Measurements from ENCODE around the gene BTBD10. TPM values are rescaled to one million over a fixed set of nuclear protein-coding genes. Genes with fewer than 3 reads are reported as not detected.
A peak's percentile ranks its signal among the peaks of the same experiment; 100 is the strongest.

The BTBD10 gene
- 10 to 100 TPM; 24.1 to 27.3 TPM for total RNA-seq
- polyA plus RNA-seq: 14.3 TPM

DNA sequence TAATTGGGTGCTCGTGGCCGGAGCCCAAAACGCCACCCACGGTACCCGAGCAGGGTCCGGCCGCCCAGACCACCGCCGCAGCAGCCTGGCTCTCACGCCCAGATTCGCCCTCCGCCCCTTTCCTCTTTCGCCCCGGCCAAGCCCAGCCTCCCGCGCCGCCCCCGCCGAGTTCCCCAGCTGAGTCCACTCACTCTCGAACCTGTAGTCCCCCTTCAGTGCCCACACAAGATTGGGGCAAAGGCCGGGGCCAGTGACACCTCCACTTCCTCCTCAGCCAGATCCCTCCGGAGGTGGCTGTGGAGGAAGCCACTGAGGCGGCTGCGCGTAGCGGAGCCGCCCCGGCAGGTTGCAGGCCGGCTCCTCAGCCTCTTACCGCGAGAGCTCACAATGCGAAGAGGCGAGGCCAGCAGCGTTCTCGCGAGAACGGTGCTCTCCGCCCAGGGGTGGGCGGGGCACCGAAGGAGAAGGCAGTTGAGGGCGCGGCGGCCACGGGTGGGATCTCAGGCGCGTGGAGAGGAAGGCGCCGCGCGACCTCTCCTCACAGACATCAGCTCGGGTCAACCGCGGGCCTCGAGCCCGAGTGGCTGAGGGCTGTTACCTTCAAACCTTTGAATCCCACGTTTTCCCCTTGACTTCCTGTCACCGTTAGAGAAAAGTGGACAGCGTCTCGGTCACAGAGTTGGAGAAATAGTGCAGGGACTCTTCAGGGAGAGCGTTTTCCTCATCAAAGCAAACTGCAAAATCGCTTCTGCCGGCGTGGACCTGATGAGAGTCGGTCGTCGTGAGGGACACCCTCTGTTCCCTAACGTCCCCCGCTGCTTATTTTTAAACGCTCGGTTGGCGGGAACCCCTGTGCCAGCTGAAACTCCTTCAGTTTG is at the start of gene BTBD10:
Gene BTBD10, minus strand, starts transcription at position 322 of the 878 bp plus-strand sequence. CDS start 18,098 bp downstream, outside the sequence.
- Histone ChIP-seq H3K4me1 (ENCODE audit: insufficient read depth, low read length) (peaks cover 24% of the 10 kb centered on the region), H3K27me3 (ENCODE audit: insufficient read depth, low read length, poor library complexity, severe bottlenecking) (no peaks in the 10 kb centered on the region), H3K9me3 (ENCODE audit: low read length) (no peaks in the 10 kb centered on the region), H3K4me3 (ENCODE audit: low read length) (peak within 1 kb of the TSS; percentile 86), H3K36me3 (ENCODE audit: insufficient read depth, low read length) (no peaks in the 10 kb centered on the region), H3K27ac (ENCODE audit: low read depth, low read length) (peak within 1 kb of the TSS; percentile 75)
- peak; percentile 90 to 96 (median 91) for DNase-seq
- Mint-ChIP-seq H3K36me3 (peaks cover 0 to 19% (median 7%) of the 10 kb centered on the region in 3 donors), H3K27ac (peak within 1 kb of the TSS; percentile 92 to 99 (median 98)), H3K27me3 (peaks cover 0 to 7% of the 10 kb centered on the region in 2 donors), H3K9me3 (no peaks in the 10 kb centered on the region), H3K4me3 (peak within 1 kb of the TSS; percentile 97 to 100 (median 99)), H3K4me1 (peaks cover 43 to 57% (median 51%) of the 10 kb centered on the region in 3 donors)
- POLR2A ChIA-PET: interaction anchor here (1.2 to 1.6 kb wide), 2 partner anchors 13 to 24 kb away, joined by 3 to 4 read pairs; no protein-coding TSS in a partner anchor
- CTCF ChIA-PET: interaction anchor here (1.0 to 2.2 kb wide), 3 partner anchors 9 to 185 kb away, joined by 3 to 5 read pairs (median 4); no protein-coding TSS in a partner anchor

DNA sequence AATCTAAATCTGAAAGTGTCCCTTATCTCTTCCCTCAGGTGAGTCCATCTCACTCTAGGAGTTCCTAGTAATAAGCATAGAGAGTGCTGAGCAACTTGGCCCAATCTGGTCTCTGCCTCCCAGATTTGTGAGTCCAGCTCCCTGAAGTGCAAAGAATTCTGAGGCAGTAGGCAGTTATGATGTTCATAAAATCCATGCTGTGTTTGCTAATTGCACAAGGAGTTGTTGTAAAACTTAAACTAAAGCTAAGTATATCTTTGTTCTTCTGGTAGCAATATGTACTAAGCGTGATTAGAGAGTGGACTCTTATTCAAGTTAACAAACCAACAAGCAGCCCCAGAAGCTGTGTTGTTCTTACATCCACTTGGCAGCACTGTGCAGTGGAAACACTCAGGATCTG is 40.4 kb upstream of the BTBD10 start:
- Histone ChIP-seq H3K4me1 (ENCODE audit: insufficient read depth, low read length) (no peaks in the 10 kb centered on the region), H3K4me3 (ENCODE audit: low read length) (no peak overlapping the region), H3K36me3 (ENCODE audit: insufficient read depth, low read length) (no peaks in the 10 kb centered on the region), H3K27me3 (ENCODE audit: insufficient read depth, low read length, poor library complexity, severe bottlenecking) (no peaks in the 10 kb centered on the region), H3K9me3 (ENCODE audit: low read length) (no peaks in the 10 kb centered on the region), H3K27ac (ENCODE audit: low read depth, low read length) (no peak overlapping the region)
- no peak overlapping the region for H3K4me3 Mint-ChIP-seq
- no peak for DNase-seq
- no peaks in the 10 kb centered on the region for H3K4me1 Mint-ChIP-seq
- H3K9me3 Mint-ChIP-seq: peaks cover 0 to 5% (median 0%) of the 10 kb centered on the region in 5 donors
- peaks cover 12 to 48% of the 10 kb centered on the region in 2 donors for H3K27me3 Mint-ChIP-seq
- ChIA-PET POLR2A (no interaction called here), CTCF (no interaction called here)
- no peak overlapping the region for H3K27ac Mint-ChIP-seq
- no peaks in the 10 kb centered on the region for H3K36me3 Mint-ChIP-seq

DNA sequence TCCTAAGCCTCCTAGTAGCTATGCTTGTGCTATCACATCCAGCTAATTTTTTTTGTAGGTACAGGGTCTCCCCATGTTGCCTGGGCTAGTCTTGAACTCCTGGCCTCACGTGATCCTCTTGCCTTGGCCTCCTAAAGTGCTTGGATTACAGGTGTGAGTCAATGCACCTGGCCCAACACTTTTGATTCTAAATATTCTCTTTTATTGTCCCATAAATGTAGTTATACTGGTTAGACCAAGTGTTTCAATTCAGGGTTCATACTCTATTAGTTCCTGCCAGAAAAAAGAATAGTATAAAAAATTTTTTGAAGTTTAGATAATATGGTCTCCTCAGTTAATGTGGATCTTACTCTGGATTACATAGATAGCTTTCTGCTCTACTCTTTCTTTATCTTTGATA is 39.5 kb upstream of the BTBD10 start:
- no peaks in the 10 kb centered on the region for H3K36me3 Mint-ChIP-seq
- CTCF ChIA-PET: no interaction called here

DNA sequence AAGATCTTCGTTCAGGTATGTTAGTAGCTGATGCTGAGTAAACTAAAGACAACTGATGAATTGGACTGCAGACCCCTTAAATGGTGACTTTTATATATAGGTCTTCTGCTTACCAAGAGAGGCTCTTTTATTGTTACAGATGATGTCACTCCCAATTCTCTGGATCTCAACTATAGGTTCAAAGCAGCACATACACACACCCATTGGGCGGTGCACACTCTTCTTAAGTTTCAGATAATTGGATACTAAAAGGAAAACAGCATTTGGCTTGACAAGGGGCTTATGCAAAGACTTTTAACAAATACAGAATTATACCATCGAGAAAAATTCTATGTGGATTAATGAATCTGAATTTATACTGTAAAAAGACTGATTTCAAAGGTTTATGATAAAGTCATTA is 32.9 kb upstream of the BTBD10 start, which contains the start of gene PTH:
Gene PTH, minus strand, starts transcription at position 69 of the 400 bp plus-strand sequence. CDS start 3,142 bp downstream, outside the sequence.
- Mint-ChIP-seq H3K9me3 (peaks cover 0 to 3% (median 0%) of the 10 kb centered on the region in 5 donors), H3K4me3 (no peak within 1 kb of the TSS), H3K4me1 (no peaks in the 10 kb centered on the region), H3K27me3 (peaks cover 12 to 32% of the 10 kb centered on the region in 2 donors), H3K27ac (no peak within 1 kb of the TSS), H3K36me3 (no peaks in the 10 kb centered on the region)
- POLR2A ChIA-PET: no interaction called here
- no peaks in the 10 kb centered on the region for H3K9me3 ChIP-seq (ENCODE audit: low read length)
- H3K4me1 ChIP-seq (ENCODE audit: insufficient read depth, low read length): no peaks in the 10 kb centered on the region
- no peaks in the 10 kb centered on the region for H3K36me3 ChIP-seq (ENCODE audit: insufficient read depth, low read length)
- DNase-seq: no peak
- H3K4me3 ChIP-seq (ENCODE audit: low read length): no peak within 1 kb of the TSS
- CTCF ChIA-PET: no interaction called here
- no peaks in the 10 kb centered on the region for H3K27me3 ChIP-seq (ENCODE audit: insufficient read depth, low read length, poor library complexity, severe bottlenecking)
- no peak within 1 kb of the TSS for H3K27ac ChIP-seq (ENCODE audit: low read depth, low read length)

More for the DNA sequence above, 39.5 kb upstream of the BTBD10 start:
- POLR2A ChIA-PET: no interaction called here
- no peak overlapping the region for H3K4me3 Mint-ChIP-seq
- Histone ChIP-seq H3K4me3 (ENCODE audit: low read length) (no peak overlapping the region), H3K9me3 (ENCODE audit: low read length) (no peaks in the 10 kb centered on the region), H3K27me3 (ENCODE audit: insufficient read depth, low read length, poor library complexity, severe bottlenecking) (no peaks in the 10 kb centered on the region), H3K27ac (ENCODE audit: low read depth, low read length) (no peak overlapping the region), H3K36me3 (ENCODE audit: insufficient read depth, low read length) (no peaks in the 10 kb centered on the region), H3K4me1 (ENCODE audit: insufficient read depth, low read length) (no peaks in the 10 kb centered on the region)
- H3K4me1 Mint-ChIP-seq: no peaks in the 10 kb centered on the region
- peaks cover 0 to 5% (median 0%) of the 10 kb centered on the region in 5 donors for H3K9me3 Mint-ChIP-seq
- H3K27me3 Mint-ChIP-seq: peaks cover 14 to 51% of the 10 kb centered on the region in 2 donors
- no peak for DNase-seq
- H3K27ac Mint-ChIP-seq: no peak overlapping the region

DNA sequence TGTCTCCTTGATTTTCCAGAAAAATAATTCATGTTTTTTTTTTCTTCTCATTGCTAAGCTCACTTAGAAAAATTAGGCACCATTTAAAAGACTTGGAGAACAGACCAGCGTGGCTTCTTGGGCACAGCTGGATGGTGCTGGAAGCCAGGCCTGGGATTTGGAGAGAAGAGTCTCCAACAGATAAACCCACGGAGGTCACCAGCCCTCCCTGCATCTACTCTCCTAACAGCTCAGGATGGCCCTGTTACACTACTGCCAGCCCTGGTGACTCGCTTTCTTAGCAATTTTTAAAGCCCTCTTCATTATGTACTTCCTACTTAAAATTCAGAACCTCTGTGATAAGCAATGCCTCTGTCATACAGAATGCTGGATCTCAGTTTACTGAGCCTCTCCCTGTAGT is 31.0 kb upstream of the BTBD10 start:
- H3K27me3 Mint-ChIP-seq: peaks cover 5 to 21% of the 10 kb centered on the region in 2 donors

DNA sequence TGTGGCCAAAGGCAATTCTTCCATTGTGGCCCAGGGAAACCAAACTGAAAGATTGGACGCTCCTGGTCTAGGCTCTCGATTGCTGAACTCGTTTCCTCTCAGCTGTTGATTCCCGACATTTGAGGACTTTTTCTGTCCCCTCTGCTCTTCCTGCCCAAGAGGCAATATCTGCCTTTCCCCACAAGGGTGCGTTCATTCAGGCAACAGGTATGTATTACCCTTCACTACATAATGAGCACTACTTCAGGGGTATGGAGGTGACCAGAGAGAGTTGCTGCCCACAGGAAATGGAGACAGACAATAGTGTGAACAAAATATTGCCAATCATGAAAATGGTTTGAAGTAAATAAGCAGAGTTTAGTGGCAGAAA is 24.6 kb upstream of the BTBD10 start:
- no peaks in the 10 kb centered on the region for H3K36me3 Mint-ChIP-seq
- peak in 3 of 5 donors; percentile 16 to 52 (median 51) for DNase-seq
- ChIA-PET POLR2A (interaction anchor here (1.2 kb wide), 1 partner anchor 24 kb away, joined by 4 read pairs; the partner anchor contains the start of gene BTBD10), CTCF (interaction anchor here (0.8 to 1.5 kb wide), 5 partner anchors 10 to 1720 kb away, joined by 3 to 11 read pairs (median 3); no protein-coding TSS in a partner anchor)
- Histone ChIP-seq H3K9me3 (ENCODE audit: low read length) (no peaks in the 10 kb centered on the region), H3K27me3 (ENCODE audit: insufficient read depth, low read length, poor library complexity, severe bottlenecking) (no peaks in the 10 kb centered on the region), H3K4me1 (ENCODE audit: insufficient read depth, low read length) (no peaks in the 10 kb centered on the region), H3K27ac (ENCODE audit: low read depth, low read length) (no peak overlapping the region), H3K36me3 (ENCODE audit: insufficient read depth, low read length) (no peaks in the 10 kb centered on the region), H3K4me3 (ENCODE audit: low read length) (peak overlapping the region; percentile 23)
- H3K27ac Mint-ChIP-seq: peak overlapping the region in 7 of 8 donors; percentile 9 to 88 (median 72)
- H3K9me3 Mint-ChIP-seq: peaks cover 0 to 5% (median 0%) of the 10 kb centered on the region in 5 donors
- H3K4me1 Mint-ChIP-seq: peaks cover 6 to 8% (median 6%) of the 10 kb centered on the region in 3 donors
- peaks cover 0 to 3% of the 10 kb centered on the region in 2 donors for H3K27me3 Mint-ChIP-seq
- H3K4me3 Mint-ChIP-seq: peak overlapping the region; percentile 45 to 84 (median 81)

More for the DNA sequence above, 31.0 kb upstream of the BTBD10 start:
- H3K27ac Mint-ChIP-seq: no peak overlapping the region
- no peak for DNase-seq
- H3K36me3 Mint-ChIP-seq: no peaks in the 10 kb centered on the region
- H3K4me3 ChIP-seq (ENCODE audit: low read length): no peak overlapping the region
- POLR2A ChIA-PET: no interaction called here
- H3K4me1 Mint-ChIP-seq: no peaks in the 10 kb centered on the region
- H3K36me3 ChIP-seq (ENCODE audit: insufficient read depth, low read length): no peaks in the 10 kb centered on the region
- no peak overlapping the region for H3K4me3 Mint-ChIP-seq
- CTCF ChIA-PET: no interaction called here
- peaks cover 0 to 3% (median 0%) of the 10 kb centered on the region in 5 donors for H3K9me3 Mint-ChIP-seq
- no peaks in the 10 kb centered on the region for H3K4me1 ChIP-seq (ENCODE audit: insufficient read depth, low read length)
- H3K27ac ChIP-seq (ENCODE audit: low read depth, low read length): no peak overlapping the region
- H3K27me3 ChIP-seq (ENCODE audit: insufficient read depth, low read length, poor library complexity, severe bottlenecking): no peaks in the 10 kb centered on the region
- no peaks in the 10 kb centered on the region for H3K9me3 ChIP-seq (ENCODE audit: low read length)

DNA sequence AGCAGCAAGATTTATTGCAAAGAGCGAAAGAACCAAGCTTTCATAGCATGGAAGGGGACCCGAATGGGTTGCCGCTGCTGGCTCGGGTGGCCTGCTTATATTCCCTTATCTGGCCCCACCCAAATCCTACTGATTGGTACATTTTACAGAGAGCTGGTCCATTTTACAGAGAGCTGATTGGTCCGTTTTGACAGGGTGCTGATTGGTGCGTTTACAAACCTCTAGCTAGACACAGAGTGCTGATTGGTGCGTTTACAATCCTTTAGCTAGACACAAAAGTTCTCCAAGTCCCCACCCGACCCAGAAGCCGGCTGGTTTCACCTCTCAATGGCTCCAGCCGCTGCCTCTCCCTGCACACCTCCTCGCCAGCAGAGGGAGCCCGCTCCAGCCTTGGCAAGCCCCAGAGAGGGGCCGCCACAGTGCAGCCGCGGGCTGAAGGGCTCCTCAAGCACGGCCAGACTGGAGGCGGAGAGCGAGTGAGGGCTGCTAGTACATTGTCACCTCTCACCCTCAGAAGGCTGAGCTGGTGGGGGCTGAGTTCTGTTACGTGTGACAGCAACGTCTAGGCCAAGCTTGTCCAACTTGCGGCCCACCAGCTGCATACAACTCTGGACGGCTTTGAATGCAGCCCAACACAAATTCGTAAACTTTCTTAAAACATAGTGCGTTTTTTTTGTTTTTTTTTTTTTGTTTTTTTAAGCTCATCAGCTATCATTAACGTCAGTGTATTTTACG is 24.1 kb upstream of the BTBD10 start:
- H3K27ac ChIP-seq (ENCODE audit: low read depth, low read length): no peak overlapping the region
- ChIA-PET CTCF (interaction anchor here (0.8 to 1.5 kb wide), 5 partner anchors 10 to 1721 kb away, joined by 3 to 11 read pairs (median 3); no protein-coding TSS in a partner anchor), POLR2A (interaction anchor here (1.2 kb wide), 1 partner anchor 24 kb away, joined by 4 read pairs; the partner anchor contains the start of gene BTBD10)
- Mint-ChIP-seq H3K4me1 (peaks cover 6 to 8% (median 6%) of the 10 kb centered on the region in 3 donors), H3K27ac (peak overlapping the region in 5 of 8 donors; percentile 9 to 88 (median 72)), H3K9me3 (peaks cover 0 to 5% (median 0%) of the 10 kb centered on the region in 5 donors), H3K27me3 (peaks cover 0 to 1% of the 10 kb centered on the region in 2 donors), H3K36me3 (no peaks in the 10 kb centered on the region), H3K4me3 (peak overlapping the region; percentile 46 to 84 (median 81))
- no peaks in the 10 kb centered on the region for H3K4me1 ChIP-seq (ENCODE audit: insufficient read depth, low read length)
- no peaks in the 10 kb centered on the region for H3K36me3 ChIP-seq (ENCODE audit: insufficient read depth, low read length)
- peak; percentile 28 to 74 (median 55) for DNase-seq
- H3K9me3 ChIP-seq (ENCODE audit: low read length): no peaks in the 10 kb centered on the region
- peak overlapping the region; percentile 23 for H3K4me3 ChIP-seq (ENCODE audit: low read length)
- no peaks in the 10 kb centered on the region for H3K27me3 ChIP-seq (ENCODE audit: insufficient read depth, low read length, poor library complexity, severe bottlenecking)
